Stimulated activated CD8-positive, alpha-beta memory T cell treated with anti-CD3 and anti-CD28 coated beads, Interleukin-15, amount 100 ng/mL, for 48 hours (primary cell): ENCODE measurements around the gene FAM169A.
"Not testable (repeated sequence)": the region's sequence is repeated elsewhere in the genome, so short reads cannot be mapped to it uniquely, and the experiment has no call there.

Experiments
- DNase-seq, 2 donors: peaks; one replicate each; pipeline ENCODE4 v3.0.0-alpha.2; 2020; ENCODE audit warnings: low read depth in 2 of 2

Gene FAM169A

GRCh38 chr5:74865804-74866595, at the start of gene FAM169A:
Gene FAM169A (minus strand): TSS chr5:74866387. CDS start chr5:74841676, 24,711 bp downstream.
- DNase-seq = peak; percentile 28 to 36

- no peak for DNase-seq
Measured at GRCh38 chr5:74915488-74915887, 49.3 kb upstream of the FAM169A start.

GRCh38 chr5:74911421-74911820, 45.2 kb upstream of the FAM169A start:
- not testable (repeated sequence) for DNase-seq

GRCh38 chr5:74909888-74910287, 43.7 kb upstream of the FAM169A start:
- DNase-seq = not testable (repeated sequence)

GRCh38 chr5:74908237-74908636, 42.0 kb upstream of the FAM169A start:
- DNase-seq = not testable (repeated sequence)

GRCh38 chr5:74904713-74905112, 38.5 kb upstream of the FAM169A start:
- not testable (repeated sequence) for DNase-seq

GRCh38 chr5:74903165-74903787, 37.1 kb upstream of the FAM169A start:
- DNase-seq = no peak

- DNase-seq = no peak
Measured at GRCh38 chr5:74897049-74897448, 30.9 kb upstream of the FAM169A start.

GRCh38 chr5:74895906-74896305, 29.7 kb upstream of the FAM169A start:
- DNase-seq = no peak

- DNase-seq = no peak
Measured at GRCh38 chr5:74894351-74894750, 28.2 kb upstream of the FAM169A start.

GRCh38 chr5:74892921-74893320, 26.7 kb upstream of the FAM169A start:
- no peak for DNase-seq

GRCh38 chr5:74889523-74890105, 23.4 kb upstream of the FAM169A start:
- no peak for DNase-seq

- no peak for DNase-seq
Measured at GRCh38 chr5:74888117-74888516, 21.9 kb upstream of the FAM169A start.

GRCh38 chr5:74885170-74885569, 19.0 kb upstream of the FAM169A start:
- DNase-seq = no peak

- not testable (repeated sequence) for DNase-seq
Measured at GRCh38 chr5:74882379-74883134, 16.4 kb upstream of the FAM169A start.

GRCh38 chr5:74877624-74878304, 11.6 kb upstream of the FAM169A start:
- no peak for DNase-seq

- DNase-seq = no peak
Measured at GRCh38 chr5:74875994-74876791, 10.0 kb upstream of the FAM169A start.

- DNase-seq = no peak
Measured at GRCh38 chr5:74873525-74874249, 7.5 kb upstream of the FAM169A start.

- DNase-seq = no peak
Measured at GRCh38 chr5:74870299-74871067, 4.3 kb upstream of the FAM169A start.
